OCI-LY1 (cell line): Measurements from ENCODE around the gene HMGB1.

Experiments used
- EZH2 ChIP-seq: fragments of 200-600 bp; sonication (generic), shearing (Covaris generic); IDR thresholded peaks from 2 replicates; pipeline ENCODE4 v1.8.0; 2017; ENCODE audit warnings: borderline replicate concordance, mixed run types, mild to moderate bottlenecking, antibody characterized with exemption, low read length, moderate library complexity, mixed read lengths
- TF ChIP-seq, protein P1 (sequence below): fragments of 200-600 bp; sonication (generic), shearing (Covaris generic); IDR thresholded peaks from 2 replicates; pipeline ENCODE4 v1.5.1; 2017; ENCODE audit warnings: mild to moderate bottlenecking, antibody characterized with exemption, low read length, moderate library complexity, mixed read lengths

GRCh38 chr13:30486230-30487074 lies 20.7 kb upstream of the HMGB1 start:
- TF ChIP-seq, protein P1, sequence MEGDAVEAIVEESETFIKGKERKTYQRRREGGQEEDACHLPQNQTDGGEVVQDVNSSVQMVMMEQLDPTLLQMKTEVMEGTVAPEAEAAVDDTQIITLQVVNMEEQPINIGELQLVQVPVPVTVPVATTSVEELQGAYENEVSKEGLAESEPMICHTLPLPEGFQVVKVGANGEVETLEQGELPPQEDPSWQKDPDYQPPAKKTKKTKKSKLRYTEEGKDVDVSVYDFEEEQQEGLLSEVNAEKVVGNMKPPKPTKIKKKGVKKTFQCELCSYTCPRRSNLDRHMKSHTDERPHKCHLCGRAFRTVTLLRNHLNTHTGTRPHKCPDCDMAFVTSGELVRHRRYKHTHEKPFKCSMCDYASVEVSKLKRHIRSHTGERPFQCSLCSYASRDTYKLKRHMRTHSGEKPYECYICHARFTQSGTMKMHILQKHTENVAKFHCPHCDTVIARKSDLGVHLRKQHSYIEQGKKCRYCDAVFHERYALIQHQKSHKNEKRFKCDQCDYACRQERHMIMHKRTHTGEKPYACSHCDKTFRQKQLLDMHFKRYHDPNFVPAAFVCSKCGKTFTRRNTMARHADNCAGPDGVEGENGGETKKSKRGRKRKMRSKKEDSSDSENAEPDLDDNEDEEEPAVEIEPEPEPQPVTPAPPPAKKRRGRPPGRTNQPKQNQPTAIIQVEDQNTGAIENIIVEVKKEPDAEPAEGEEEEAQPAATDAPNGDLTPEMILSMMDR = no peak
- no peak for TF ChIP-seq EZH2
